Left ventricle myocardium inferior (tissue), 1 donor: ENCODE data around the gene ATPAF1. TPM values are rescaled to one million over a fixed set of nuclear protein-coding genes. Genes with fewer than 3 reads are reported as not detected.

ENCODE experiments used
- DNase-seq: peaks from one replicate; pipeline ENCODE4 v3.0.0-alpha.2; 2020
- H3K27ac ChIP-seq: fragments of 200-600 bp; replicated peaks from 2 replicates; pipeline ENCODE4 v1.8.0; 2021
- H3K27me3 ChIP-seq: fragments of 200-600 bp; 2 replicates; pipeline ENCODE4 v1.8.0; 2021; ENCODE audit warnings: low read depth
- H3K36me3 ChIP-seq: fragments of 200-600 bp; 2 replicates; pipeline ENCODE4 v1.8.0; 2021
- H3K4me1 ChIP-seq: fragments of 200-600 bp; 2 replicates; pipeline ENCODE4 v1.8.0; 2021
- H3K4me3 ChIP-seq: fragments of 200-600 bp; 2 replicates; pipeline ENCODE4 v1.8.0; 2021; ENCODE audit warnings: mild to moderate bottlenecking, moderate library complexity
- H3K9me3 ChIP-seq: fragments of 200-600 bp; replicated peaks from 2 replicates; pipeline ENCODE4 v1.8.0; 2021
- CTCF ChIP-seq: fragments of 200-600 bp; IDR thresholded peaks from 2 replicates; pipeline ENCODE4 v1.8.0; 2021; ENCODE audit warnings: antibody characterized with exemption, mild to moderate bottlenecking, borderline replicate concordance
- intact Hi-C: fragments of 100-400 bp; cut with micrococcal nuclease; formaldehyde crosslinking; loops from one replicate; pipeline ENCODE4 v1.11.0; 2022
- total RNA-seq: library from RNA; stranded (reverse); fragmentation: NEBNext Ultra II Directional; extraction: Animal tissue kit (Norgen Biotek cat#: 25700); gene quantifications from one replicate; pipeline ENCODE4 v1.2.1, GENCODE V29; 2021
- donor health status: DM: no; HTN: yes; CAD: no; lungs with severe emphysema.

The ATPAF1 gene
- total RNA-seq, 1 donor from 2014 or later: 235 TPM

GRCh38 chr1:46687093-46687659, 19.0 kb upstream of the ATPAF1 start:
- TF ChIP-seq CTCF: no peak
- H3K27ac ChIP-seq: peak overlapping the region; percentile 25
- peaks cover 39% of the 10 kb centered on the region for H3K4me1 ChIP-seq
- no peak overlapping the region for H3K4me3 ChIP-seq
- no peaks in the 10 kb centered on the region for H3K9me3 ChIP-seq
- intact Hi-C loops: no loop called here
- no peaks in the 10 kb centered on the region for H3K27me3 ChIP-seq
- peaks cover 96% of the 10 kb centered on the region for H3K36me3 ChIP-seq
- DNase-seq: peak; percentile 70

- Histone ChIP-seq H3K4me1 (peaks cover 38% of the 10 kb centered on the region), H3K4me3 (no peak overlapping the region), H3K9me3 (no peaks in the 10 kb centered on the region), H3K27me3 (no peaks in the 10 kb centered on the region), H3K27ac (no peak overlapping the region), H3K36me3 (peaks cover 96% of the 10 kb centered on the region)
- intact Hi-C loops: no loop called here
- no peak for DNase-seq
- no peak for TF ChIP-seq CTCF
Measured at GRCh38 chr1:46686255-46686654, 18.1 kb upstream of the ATPAF1 start.

GRCh38 chr1:46684670-46685069, 16.5 kb upstream of the ATPAF1 start:
- intact Hi-C loops: no loop called here
- DNase-seq: no peak
- no peak overlapping the region for H3K27ac ChIP-seq
- H3K9me3 ChIP-seq: no peaks in the 10 kb centered on the region
- no peaks in the 10 kb centered on the region for H3K27me3 ChIP-seq
- peaks cover 96% of the 10 kb centered on the region for H3K36me3 ChIP-seq
- H3K4me1 ChIP-seq: peaks cover 31% of the 10 kb centered on the region
- TF ChIP-seq CTCF: no peak
- no peak overlapping the region for H3K4me3 ChIP-seq

GRCh38 chr1:46682064-46682463, 13.9 kb upstream of the ATPAF1 start:
- DNase-seq: no peak
- Histone ChIP-seq H3K9me3 (no peaks in the 10 kb centered on the region), H3K4me3 (no peak overlapping the region), H3K36me3 (peaks cover 98% of the 10 kb centered on the region), H3K27ac (no peak overlapping the region), H3K4me1 (peaks cover 19% of the 10 kb centered on the region), H3K27me3 (no peaks in the 10 kb centered on the region)
- intact Hi-C loops: no loop called here
- no peak for TF ChIP-seq CTCF

- intact Hi-C loops: no loop called here
- Histone ChIP-seq H3K36me3 (peaks cover 94% of the 10 kb centered on the region), H3K4me1 (peaks cover 13% of the 10 kb centered on the region), H3K9me3 (no peaks in the 10 kb centered on the region), H3K4me3 (no peak overlapping the region), H3K27ac (no peak overlapping the region), H3K27me3 (no peaks in the 10 kb centered on the region)
- TF ChIP-seq CTCF: no peak
- DNase-seq: no peak
Measured at GRCh38 chr1:46681333-46682034, 13.3 kb upstream of the ATPAF1 start.
